DND-41 (cell line): ENCODE results near the gene TNS1.

Experiments used
- CTCF ChIP-seq: IDR thresholded peaks from 2 replicates; pipeline ENCODE4 v1.5.1; 2012; ENCODE audit warnings: borderline replicate concordance, low read length, moderate library complexity, mild to moderate bottlenecking; ENCODE audit not compliant: poor library complexity, severe bottlenecking; ENCODE audit errors: extremely low read depth
- EZH2 ChIP-seq: IDR thresholded peaks from 3 replicates; pipeline ENCODE4 v1.6.1; 2012; ENCODE audit warnings: borderline replicate concordance, low read depth, mild to moderate bottlenecking, moderate library complexity, low read length, inconsistent platforms; ENCODE audit not compliant: severe bottlenecking

DNA sequence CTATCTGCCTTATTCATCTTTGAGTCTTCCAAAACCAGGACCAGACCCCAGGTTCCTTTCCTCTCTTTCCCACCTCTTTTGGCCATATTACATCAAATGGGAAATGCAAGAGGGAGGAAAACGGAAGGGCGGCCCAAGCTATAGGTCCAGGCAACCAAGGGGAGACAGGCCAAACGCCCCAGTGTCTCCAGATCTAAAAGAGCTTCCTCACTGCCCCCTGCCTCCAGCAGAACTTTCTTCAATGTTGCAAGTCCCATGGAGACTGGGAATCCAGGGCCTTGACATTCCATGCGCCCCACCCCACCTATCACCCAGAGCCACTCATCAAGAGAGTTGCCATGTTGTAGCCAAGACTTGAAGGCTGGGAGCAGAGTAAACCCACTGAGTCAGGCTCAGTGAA is 15.4 kb downstream of the TNS1 start:
- TF ChIP-seq CTCF, result no peak
- no peak for TF ChIP-seq EZH2
